ENCODE data around the gene SAP30BP. TPM values are rescaled to one million over a fixed set of nuclear protein-coding genes. Genes with fewer than 3 reads are reported as not detected.

The SAP30BP gene
- polyA plus RNA-seq, 2 of the 4 experiments (the other 2 are of a cell fraction), result 103 to 139 TPM

DNA sequence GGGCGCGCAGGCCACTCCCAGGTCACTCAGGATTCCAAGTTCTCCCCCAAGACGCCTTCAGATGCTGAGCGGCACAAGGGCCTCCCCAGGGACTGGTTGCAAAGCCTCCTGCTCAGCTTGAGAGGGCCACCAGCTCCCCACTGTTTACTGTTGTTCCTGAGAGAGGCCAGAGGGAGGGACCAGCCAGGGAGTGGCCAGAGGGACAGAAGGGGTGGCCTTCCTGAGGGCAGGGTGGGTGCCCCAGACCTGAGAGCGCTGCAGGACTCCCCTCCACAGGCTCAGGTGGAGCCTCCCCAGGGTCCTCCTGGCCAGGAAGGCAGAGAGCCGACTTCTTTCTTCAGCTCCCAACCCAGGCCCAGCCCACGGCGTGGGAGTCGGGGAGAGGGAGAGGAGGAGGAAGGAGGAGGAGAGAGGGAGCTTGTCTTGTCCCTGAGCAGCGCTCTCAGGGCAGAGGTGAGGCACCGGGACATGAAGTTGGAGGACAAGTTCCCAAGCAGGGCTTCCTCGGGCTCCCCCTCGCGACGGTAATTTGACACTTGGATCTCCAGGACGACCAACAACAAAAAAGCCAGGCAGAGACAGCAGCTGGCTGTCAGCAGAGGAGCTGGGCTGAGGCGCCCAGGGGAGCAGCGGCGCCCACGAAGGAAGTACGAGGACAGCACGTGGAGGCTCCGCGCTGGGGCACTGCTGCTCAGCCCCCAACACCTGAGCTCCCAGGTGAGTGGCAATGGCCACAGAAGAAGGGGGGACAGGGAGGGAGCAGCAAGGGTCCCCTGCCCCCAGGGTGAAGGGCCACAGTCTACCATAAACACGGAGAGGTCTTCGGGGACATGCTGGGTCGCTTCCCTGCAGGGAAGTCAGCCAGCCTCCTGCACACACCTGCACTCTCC is 33.4 kb upstream of the SAP30BP start:
- POLR2A ChIA-PET, result interaction anchor here (0.6 to 2.0 kb wide), 9 partner anchors 9 to 146 kb away, joined by 3 to 7 read pairs (median 4); partner anchors contain the start of genes RECQL5 and SAP30BP
- DNase-seq (ENCODE audit: low read depth in 1 of 2, low spot score in 1 of 2) (peak; percentile 90 to 98), FAIRE-seq (peak; percentile 84), ATAC-seq (peak; percentile 70 to 83)
- CTCF ChIA-PET, result interaction anchor here (0.6 to 51.3 kb wide), 66 partner anchors 1 to 372 kb away, joined by 3 to 2254 read pairs (median 5); partner anchors contain the start of genes GALK1, GGA3, ITGB4 and LLGL2
- Histone ChIP-seq H3K4me1 (peaks cover 19% of the 10 kb centered on the region), H3K9me3 (no peaks in the 10 kb centered on the region), H3K4me2 (peak overlapping the region; percentile 64), H3K4me3 (no peak overlapping the region), H3K27ac (peak overlapping the region; percentile 56 to 86)
- TF ChIP-seq, protein P1, sequence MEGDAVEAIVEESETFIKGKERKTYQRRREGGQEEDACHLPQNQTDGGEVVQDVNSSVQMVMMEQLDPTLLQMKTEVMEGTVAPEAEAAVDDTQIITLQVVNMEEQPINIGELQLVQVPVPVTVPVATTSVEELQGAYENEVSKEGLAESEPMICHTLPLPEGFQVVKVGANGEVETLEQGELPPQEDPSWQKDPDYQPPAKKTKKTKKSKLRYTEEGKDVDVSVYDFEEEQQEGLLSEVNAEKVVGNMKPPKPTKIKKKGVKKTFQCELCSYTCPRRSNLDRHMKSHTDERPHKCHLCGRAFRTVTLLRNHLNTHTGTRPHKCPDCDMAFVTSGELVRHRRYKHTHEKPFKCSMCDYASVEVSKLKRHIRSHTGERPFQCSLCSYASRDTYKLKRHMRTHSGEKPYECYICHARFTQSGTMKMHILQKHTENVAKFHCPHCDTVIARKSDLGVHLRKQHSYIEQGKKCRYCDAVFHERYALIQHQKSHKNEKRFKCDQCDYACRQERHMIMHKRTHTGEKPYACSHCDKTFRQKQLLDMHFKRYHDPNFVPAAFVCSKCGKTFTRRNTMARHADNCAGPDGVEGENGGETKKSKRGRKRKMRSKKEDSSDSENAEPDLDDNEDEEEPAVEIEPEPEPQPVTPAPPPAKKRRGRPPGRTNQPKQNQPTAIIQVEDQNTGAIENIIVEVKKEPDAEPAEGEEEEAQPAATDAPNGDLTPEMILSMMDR (IDR thresholded peaks at IDR 0.05), result peak; percentile 71
- TF ChIP-seq SMC3 (IDR thresholded peaks at IDR 0.05), result peak; percentile 64
- TF ChIP-seq ESRRA (IDR thresholded peaks at IDR 0.05; ENCODE audit: borderline replicate concordance, low read length), result peak; percentile 70; the same call in 1 of the 2 replicates
- TF ChIP-seq FOSL2 (IDR thresholded peaks at IDR 0.05), result no peak
- TF ChIP-seq FOSL2 (CRISPR knock-in tag; IDR thresholded peaks at IDR 0.05), result no peak
- TF ChIP-seq MAX (IDR thresholded peaks at IDR 0.05), result peak; percentile 22; the same call in 1 of the 2 replicates
- peak in 1 of 2 experiments; percentile 13; a peak in 1 of 5 replicates for TF ChIP-seq JUN (IDR thresholded peaks at IDR 0.05)
- no peak for TF ChIP-seq ZNF302 (CRISPR knock-in tag; IDR thresholded peaks at IDR 0.05)
- TF ChIP-seq RAD21 (conservative IDR thresholded peaks at IDR 0.05 in 1 of 2, IDR thresholded peaks at IDR 0.05 in 1 of 2), result peak; percentile 57 to 58
- TF ChIP-seq GATA3 (IDR thresholded peaks at IDR 0.05; ENCODE audit: borderline replicate concordance), result 0 out of 2 replicates have a peak, but pooled peaks have one; percentile 10
- TF ChIP-seq, protein P2, sequence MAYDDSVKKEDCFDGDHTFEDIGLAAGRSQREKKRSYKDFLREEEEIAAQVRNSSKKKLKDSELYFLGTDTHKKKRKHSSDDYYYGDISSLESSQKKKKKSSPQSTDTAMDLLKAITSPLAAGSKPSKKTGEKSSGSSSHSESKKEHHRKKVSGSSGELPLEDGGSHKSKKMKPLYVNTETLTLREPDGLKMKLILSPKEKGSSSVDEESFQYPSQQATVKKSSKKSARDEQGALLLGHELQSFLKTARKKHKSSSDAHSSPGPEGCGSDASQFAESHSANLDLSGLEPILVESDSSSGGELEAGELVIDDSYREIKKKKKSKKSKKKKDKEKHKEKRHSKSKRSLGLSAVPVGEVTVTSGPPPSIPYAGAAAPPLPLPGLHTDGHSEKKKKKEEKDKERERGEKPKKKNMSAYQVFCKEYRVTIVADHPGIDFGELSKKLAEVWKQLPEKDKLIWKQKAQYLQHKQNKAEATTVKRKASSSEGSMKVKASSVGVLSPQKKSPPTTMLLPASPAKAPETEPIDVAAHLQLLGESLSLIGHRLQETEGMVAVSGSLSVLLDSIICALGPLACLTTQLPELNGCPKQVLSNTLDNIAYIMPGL (CRISPR knock-in tag; IDR thresholded peaks at IDR 0.05; ENCODE audit: borderline replicate concordance), result no peak
- WGBS (ENCODE audit: missing lambda C conversion rate), result 26% methylated on average over 25 of the region's 27 CpGs

GRCh38 chr17:75634376-75634740 is 32.8 kb upstream of the SAP30BP start:
- TF ChIP-seq TP53 (CRISPR knock-in tag; IDR thresholded peaks at IDR 0.05) (no peak), MYC (IDR thresholded peaks at IDR 0.05; ENCODE audit: borderline replicate concordance, low read length) (no peak), ZNF302 (CRISPR knock-in tag; IDR thresholded peaks at IDR 0.05) (no peak), ZFP36 (IDR thresholded peaks at IDR 0.05; ENCODE audit: borderline replicate concordance, partially characterized antibody) (no peak), EHMT2 (IDR thresholded peaks at IDR 0.05; ENCODE audit: low read depth) (no peak), ZC3H11A (IDR thresholded peaks at IDR 0.05) (no peak), POLR2AphosphoS2 (conservative IDR thresholded peaks at IDR 0.05; ENCODE audit: low read length) (no peak), ESRRA (IDR thresholded peaks at IDR 0.05; ENCODE audit: borderline replicate concordance, low read length) (no peak), ZSCAN20 (CRISPR knock-in tag; IDR thresholded peaks at IDR 0.05) (no peak), JUN (IDR thresholded peaks at IDR 0.05) (no peak), EP300 (IDR thresholded peaks at IDR 0.05) (no peak), HOXB13 (CRISPR knock-in tag; IDR thresholded peaks at IDR 0.05; ENCODE audit: low read depth) (no peak), GATA3 (IDR thresholded peaks at IDR 0.05; ENCODE audit: borderline replicate concordance) (no peak), SREBF2 (IDR thresholded peaks at IDR 0.05) (no peak), PHF8 (IDR thresholded peaks at IDR 0.05; ENCODE audit: borderline replicate concordance, low read depth) (no peak), FOSB (CRISPR knock-in tag; IDR thresholded peaks at IDR 0.05) (no peak)
- TF ChIP-seq, protein P3, sequence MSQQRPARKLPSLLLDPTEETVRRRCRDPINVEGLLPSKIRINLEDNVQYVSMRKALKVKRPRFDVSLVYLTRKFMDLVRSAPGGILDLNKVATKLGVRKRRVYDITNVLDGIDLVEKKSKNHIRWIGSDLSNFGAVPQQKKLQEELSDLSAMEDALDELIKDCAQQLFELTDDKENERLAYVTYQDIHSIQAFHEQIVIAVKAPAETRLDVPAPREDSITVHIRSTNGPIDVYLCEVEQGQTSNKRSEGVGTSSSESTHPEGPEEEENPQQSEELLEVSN (IDR thresholded peaks at IDR 0.05; ENCODE audit: borderline replicate concordance, low read depth), result no peak
- TF ChIP-seq, protein P4, sequence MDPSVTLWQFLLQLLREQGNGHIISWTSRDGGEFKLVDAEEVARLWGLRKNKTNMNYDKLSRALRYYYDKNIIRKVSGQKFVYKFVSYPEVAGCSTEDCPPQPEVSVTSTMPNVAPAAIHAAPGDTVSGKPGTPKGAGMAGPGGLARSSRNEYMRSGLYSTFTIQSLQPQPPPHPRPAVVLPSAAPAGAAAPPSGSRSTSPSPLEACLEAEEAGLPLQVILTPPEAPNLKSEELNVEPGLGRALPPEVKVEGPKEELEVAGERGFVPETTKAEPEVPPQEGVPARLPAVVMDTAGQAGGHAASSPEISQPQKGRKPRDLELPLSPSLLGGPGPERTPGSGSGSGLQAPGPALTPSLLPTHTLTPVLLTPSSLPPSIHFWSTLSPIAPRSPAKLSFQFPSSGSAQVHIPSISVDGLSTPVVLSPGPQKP (IDR thresholded peaks at IDR 0.05; ENCODE audit: low read depth, low read length), result no peak
- FAIRE-seq, result no peak
- no peak for DNase-seq (ENCODE audit: low read depth in 1 of 2, low spot score in 1 of 2)
- Histone ChIP-seq H3K4me1 (peaks cover 19% of the 10 kb centered on the region), H3K4me3 (no peak overlapping the region), H3K9me3 (no peaks in the 10 kb centered on the region), H3K4me2 (peak overlapping the region; percentile 64), H3K27ac (peak overlapping the region in 1 of 2 experiments; percentile 86; a peak in 3 of 6 replicates)
- ATAC-seq, result no peak
- 96% methylated on average over 4 of the region's 9 CpGs for WGBS (ENCODE audit: missing lambda C conversion rate)
- CTCF ChIA-PET, result interaction anchor here (0.6 to 51.3 kb wide), 39 partner anchors 1 to 297 kb away, joined by 3 to 2254 read pairs (median 7); partner anchors contain the start of genes GALK1, ITGB4, LLGL2 and MYO15B
- POLR2A ChIA-PET, result interaction anchor here (0.6 to 2.0 kb wide), 2 partner anchors 9 to 114 kb away, joined by 3 to 7 read pairs; no protein-coding TSS in a partner anchor

Data from A549 (cell line).